Mammary epithelial cell (primary cell): ENCODE results near the gene SLC2A2.

ENCODE experiments used
- CTCF ChIP-seq, 2 donors: IDR thresholded peaks in 1 of 2; conservative IDR thresholded peaks in 1 of 2; 2 replicates each; pipeline ENCODE4 v1.5.1; 2011 to 2012; ENCODE audit warnings: inconsistent platforms in 2 of 2, low read length in 2 of 2, mild to moderate bottlenecking in 2 of 2, control low read depth in 1 of 2, low read depth in 1 of 2; ENCODE audit not compliant: insufficient read depth in 1 of 2; ENCODE audit errors: extremely low read depth in 1 of 2
- EZH2 ChIP-seq: IDR thresholded peaks from 2 replicates; pipeline ENCODE4 v1.6.1; 2012; ENCODE audit warnings: low read length, inconsistent platforms, borderline replicate concordance

DNA sequence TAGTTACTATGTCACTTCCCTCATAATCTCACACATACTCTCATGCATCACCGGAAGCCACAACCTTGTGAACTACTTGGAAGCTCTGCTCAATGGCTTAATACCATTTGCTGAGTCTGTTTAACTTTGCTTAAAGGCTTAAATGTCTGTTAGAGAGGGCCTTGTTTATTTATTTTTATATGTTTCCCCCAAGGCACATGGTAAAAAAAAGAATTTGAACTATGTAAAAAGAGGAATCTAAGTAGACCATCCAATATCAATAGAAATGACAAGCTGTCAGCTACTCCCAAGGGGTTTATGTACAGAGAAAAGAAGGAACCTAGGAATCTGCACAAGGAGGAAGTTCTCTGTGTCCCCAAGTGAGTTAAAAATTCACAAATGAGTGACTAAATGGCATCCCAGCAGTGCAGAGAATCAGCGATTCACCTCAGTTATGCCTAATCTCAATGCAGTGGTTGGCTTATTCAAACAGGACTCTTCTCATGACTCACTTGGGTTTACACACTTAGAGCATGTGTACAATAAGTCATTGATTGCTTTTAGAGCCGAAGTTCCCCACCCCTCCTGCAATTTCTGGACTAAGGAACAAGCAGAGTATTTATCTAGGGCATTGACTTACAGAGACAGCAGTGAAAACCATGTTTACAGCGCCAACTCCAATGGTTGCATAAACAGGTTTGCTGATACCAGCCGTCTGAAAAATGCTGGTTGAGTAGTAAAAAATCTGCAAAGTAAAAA, 24.4 kb downstream of the SLC2A2 start:
- TF ChIP-seq CTCF (conservative IDR thresholded peaks at IDR 0.05 in 1 of 2, IDR thresholded peaks at IDR 0.05 in 1 of 2; ENCODE audit: extremely low read depth in 1 of 2, insufficient read depth in 1 of 2, low read depth in 1 of 2, low read length in 2 of 2) (no peak), EZH2 (no peak)
